ENCODE data around the gene PDE9A. TPM values are rescaled to one million over a fixed set of nuclear protein-coding genes. Genes with fewer than 3 reads are reported as not detected.

PDE9A gene
- polyA plus RNA-seq, 1 donor: 44.3 TPM

- DNase-seq: no peak
These were observed 11.1 kb upstream of the PDE9A start for GRCh38 chr21:42642219-42642745.

DNA sequence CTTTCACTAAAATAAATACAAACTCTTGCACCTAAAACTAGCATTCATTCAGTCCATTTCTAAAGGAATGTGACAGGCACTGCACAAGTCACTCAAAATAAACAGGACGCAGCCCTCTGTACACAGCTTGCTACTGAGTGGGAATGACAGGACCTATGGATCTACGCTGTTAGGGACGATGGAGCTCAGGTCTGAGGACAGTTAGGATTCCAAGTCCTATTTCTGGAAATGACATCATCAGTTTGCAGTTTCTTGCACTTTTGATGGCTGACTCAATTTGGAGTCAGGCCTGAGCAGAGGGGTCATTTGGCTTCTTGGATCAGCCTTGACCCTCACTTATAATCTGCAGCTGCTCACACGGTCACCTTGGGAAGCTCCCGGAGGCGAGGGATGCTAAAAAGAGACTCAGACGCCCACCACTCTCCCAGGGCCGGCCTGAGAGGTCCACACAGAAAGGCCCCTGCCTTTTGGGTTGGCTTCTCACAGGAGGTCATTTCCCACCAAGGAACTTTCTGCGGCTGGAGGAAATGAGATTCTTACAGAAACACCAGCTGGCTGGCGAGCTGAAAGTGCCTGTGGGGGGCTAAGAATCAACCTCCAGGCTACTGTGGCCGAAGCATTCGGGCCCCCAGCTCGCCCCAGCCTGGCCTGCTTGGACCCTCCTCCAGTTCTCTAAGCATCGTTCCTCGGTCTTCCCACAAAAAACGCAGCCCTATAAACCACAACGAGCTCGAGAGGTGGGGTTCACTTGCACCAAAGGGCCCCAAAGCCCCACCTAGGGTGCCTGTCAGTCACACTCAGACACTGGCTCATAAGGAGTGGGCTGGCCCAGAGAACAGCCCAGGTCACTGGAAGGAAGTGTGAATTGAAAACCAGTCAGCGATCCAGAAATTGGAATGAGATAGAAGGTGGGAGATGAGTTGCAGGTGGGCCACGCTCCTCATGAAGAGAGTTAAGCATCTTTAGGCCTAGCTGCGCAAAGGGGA lies 8.9 kb upstream of the PDE9A start:
- DNase-seq: no peak

GRCh38 chr21:42645211-42646075 lies 8.0 kb upstream of the PDE9A start:
- DNase-seq: no peak

GRCh38 chr21:42646076-42646825 lies 7.2 kb upstream of the PDE9A start:
- no peak for DNase-seq

- no peak for DNase-seq
These were observed 6.6 kb upstream of the PDE9A start for GRCh38 chr21:42646836-42647235.

DNA sequence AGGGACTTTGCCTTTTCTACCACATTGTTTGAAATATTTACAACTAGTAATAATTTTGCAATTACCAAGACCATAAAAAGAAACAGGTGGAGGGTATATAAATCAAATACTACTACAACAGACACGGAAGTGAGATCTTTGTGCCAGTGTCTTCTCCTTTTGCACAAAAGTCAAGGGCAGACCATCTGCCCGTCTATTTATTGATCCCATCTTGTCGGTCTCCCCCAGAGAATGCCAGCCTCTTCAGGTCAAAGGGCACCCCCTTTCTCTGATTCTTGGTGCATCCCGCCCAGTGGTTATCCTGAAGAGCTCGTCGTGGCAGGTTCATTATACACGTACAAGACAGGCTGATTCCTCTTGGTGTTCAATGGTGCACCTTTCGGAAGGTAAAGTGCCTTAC lies 4.8 kb upstream of the PDE9A start:
- no peak for DNase-seq

GRCh38 chr21:42649122-42650032 lies 4.0 kb upstream of the PDE9A start:
- DNase-seq: no peak

DNA sequence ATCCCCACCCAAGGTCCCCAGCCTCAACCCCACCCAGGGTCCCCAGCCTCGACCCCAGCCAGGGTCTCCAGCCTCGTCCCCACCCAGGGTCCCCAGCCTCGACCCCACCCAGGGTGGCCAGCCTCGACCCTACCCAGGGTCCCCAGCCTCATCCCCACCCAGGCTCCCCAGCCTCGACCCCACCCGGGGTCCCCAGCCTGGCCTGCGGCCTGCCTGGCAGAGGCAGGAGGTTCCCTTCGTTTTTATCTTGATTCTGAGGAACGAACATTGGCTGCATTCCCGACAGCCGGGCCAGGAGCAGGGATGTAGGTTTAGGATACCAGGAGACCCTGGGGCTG lies 3.4 kb upstream of the PDE9A start:
- no peak for DNase-seq

DNA sequence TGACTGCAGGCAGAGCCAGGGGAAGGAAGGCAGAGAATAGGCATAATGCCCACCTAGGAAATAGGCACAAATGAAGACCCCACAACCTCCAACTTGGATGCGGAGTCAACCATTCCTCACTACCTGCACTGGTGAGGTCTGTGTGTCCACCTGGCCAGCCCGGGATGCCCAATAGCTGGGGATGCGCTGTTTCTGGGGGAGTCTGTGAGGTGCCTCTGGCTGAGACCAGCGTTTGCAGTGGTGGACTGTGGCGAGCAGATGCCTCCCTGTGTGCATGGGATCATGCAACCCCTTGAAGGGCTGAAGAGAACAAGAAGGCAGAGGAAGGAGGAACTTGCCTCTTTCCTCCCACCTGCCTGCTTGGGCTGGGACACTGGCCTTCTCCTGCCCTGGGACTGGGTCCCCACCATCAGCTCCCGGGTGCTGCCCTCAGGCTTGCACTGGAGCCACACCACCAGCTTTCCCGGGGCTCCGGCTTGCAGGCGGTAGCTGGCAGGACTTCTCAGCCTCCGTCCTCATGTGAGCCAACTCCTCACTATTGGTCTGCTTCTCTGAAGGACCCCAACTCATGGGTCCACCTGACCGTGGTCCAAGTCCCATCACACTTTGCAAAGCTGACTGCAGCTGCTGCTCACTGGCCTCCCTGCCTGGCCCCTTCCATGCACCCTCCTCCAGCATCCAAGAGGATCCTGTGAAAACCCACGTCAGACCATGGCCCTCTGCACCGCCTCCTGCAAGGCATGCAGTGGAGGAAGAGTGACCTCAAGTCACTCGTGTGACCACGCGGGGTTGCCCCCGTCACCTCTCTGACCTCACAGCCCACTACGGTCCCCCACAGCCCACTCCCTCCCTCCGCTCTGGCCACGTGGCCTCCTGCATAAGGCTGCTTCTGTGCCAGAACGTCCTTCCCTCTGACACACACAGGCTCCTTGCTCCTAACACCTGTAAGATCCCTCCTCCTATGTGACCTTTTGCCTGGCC lies 2.7 kb upstream of the PDE9A start:
- DNase-seq: no peak

DNA sequence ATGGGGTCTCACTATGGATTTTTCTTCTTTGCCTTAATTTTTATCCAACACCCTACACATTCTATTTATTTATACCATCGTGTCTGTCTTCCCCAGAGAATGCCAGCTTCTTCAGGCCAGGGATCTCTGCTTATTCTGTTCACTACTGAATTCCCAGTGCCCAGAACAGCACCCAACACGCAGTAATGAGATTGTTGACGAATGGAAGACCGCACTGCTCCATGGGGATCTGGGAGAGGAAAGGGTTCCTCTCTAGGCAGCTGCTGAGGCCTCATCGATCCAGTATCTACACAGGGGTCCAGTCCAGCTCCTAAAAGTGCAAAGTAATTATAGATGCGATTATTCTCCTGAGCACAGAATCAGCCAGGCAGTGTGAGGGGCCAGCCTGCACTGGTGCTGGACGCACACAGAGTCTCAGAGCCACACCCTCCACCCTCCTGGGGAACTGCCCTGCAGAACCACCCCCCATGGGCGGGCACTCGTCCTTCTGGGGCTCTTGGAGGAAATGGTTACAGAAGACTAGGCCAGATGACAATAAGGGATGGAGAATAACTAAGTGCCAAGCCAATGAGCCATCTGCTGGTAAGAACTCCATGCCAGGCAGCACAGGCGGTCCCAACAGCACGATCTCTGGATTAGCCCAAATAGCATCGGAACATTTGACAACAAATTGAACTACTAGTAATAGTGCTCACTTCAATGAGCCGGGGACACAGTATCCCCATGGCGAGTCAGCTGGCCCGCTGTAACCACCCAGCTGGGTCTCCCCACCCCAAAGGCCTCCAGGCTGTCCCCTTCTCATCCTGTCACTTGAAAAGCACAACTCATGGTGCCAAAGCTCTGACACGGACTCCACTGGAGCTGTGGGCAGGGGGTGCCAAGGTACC lies 1.7 kb upstream of the PDE9A start:
- DNase-seq: no peak

GRCh38 chr21:42652527-42653230 lies 742 bp upstream of the PDE9A start:
- DNase-seq: no peak

- no peak for DNase-seq
These were observed 925 bp downstream of the PDE9A start for GRCh38 chr21:42654179-42654912.

GRCh38 chr21:42654913-42655795 lies 1.7 kb downstream of the PDE9A start:
- no peak for DNase-seq

DNA sequence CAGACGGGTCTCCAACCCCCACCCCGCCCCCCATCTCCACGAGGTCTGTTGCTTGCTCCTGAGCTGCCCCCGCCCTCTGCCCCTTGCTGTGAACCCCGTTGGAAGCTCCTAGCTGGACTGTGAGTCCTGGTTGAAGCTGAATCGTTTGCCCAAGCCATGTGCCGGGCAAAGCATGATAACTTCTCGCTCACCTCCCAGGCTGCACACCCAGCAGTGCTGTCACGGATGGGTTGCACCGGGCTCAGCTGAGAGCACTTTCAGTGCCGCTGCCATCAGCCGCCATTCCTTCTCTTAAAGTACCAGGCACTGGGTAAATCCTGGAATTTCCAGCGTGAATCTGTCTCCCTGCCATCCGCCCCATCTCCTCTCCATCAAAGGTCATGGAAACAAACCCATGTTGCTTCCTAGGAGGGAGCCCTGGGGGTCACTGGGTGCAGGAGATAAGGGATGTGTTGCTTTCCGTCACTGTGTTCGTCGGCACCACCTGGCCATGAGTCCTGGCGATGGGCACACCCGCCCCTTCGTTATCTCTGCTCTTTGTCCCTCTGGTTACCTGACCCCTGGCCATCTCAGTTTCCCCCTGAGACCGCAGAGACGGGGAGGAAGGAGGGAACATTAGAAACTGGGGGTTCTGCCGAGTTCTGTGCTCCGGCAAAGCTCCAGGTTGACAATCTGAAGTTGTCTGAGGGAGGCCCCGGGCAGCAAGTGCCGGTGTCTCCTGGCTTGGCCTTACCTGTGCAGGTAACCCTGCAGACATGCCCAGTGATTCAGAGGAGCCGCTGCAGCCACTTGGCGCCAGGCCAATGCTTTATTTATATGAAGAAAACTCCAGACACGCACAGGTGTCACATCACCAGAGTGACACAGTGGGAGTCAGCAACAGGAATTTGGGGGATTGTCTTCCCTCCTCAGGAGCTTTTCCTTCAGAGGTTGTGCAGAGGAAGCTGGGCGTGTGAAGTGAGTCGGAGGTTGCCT lies 2.7 kb downstream of the PDE9A start:
- no peak for DNase-seq

DNA sequence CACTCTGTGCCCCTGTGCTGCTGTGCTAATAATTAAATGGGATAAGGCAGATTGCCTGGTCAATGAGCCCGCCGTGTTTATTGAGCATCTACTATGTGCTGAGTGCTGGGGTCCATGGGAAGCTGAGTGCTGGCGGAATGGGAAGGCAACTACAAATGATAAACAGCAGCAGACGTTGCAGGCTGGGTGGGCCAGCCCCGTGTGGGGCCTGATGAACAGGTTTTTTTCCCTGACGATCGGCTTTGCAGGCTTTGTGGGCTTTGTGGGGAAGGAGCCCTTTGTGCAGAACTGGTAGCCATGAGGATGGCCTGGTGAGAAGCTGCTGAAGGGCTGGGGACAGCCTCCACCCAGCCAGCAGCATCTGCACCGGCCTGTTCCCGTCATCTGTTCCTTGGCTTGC lies 3.5 kb downstream of the PDE9A start:
- DNase-seq: no peak

Data from left kidney (tissue), 2 donors.